Brain microvascular endothelial cell (primary cell): ENCODE results near the gene CNIH3.

ENCODE experiments used
- DNase-seq: peaks from one replicate; pipeline ENCODE4 v3.0.0-alpha.2; 2020
- H3K27ac ChIP-seq: fragments of 250-450 bp; sonication (Bioruptor Pico); 2 replicates; pipeline ENCODE4 v1.5.1; 2020; ENCODE audit warnings: mild to moderate bottlenecking, moderate library complexity
- H3K27me3 ChIP-seq: fragments of 250-450 bp; sonication (Bioruptor Pico); replicated peaks from 2 replicates; pipeline ENCODE4 v1.5.1; 2020; ENCODE audit warnings: mild to moderate bottlenecking
- H3K36me3 ChIP-seq: fragments of 250-450 bp; sonication (Bioruptor Pico); replicated peaks from 2 replicates; pipeline ENCODE4 v1.5.1; 2020; ENCODE audit warnings: mild to moderate bottlenecking
- H3K4me3 ChIP-seq: 2 replicates; pipeline ENCODE4 v1.5.1; 2011; ENCODE audit warnings: low read depth, mild to moderate bottlenecking, control low read depth, low read length, moderate library complexity
- in situ Hi-C: cut with HindIII; loops from 2 replicates; pipeline ENCODE4 v1.10.0; 2017; ENCODE audit warnings: low sequenced_read_pairs, low pct_ligation_motif_present
- TF ChIP-seq, protein P1 (sequence below): IDR thresholded peaks from 2 replicates; pipeline ENCODE4 v1.5.1; 2011; ENCODE audit warnings: low read depth, mild to moderate bottlenecking, moderate library complexity, low read length, control low read depth, inconsistent platforms; ENCODE audit errors: missing control alignments

CNIH3 gene

DNA sequence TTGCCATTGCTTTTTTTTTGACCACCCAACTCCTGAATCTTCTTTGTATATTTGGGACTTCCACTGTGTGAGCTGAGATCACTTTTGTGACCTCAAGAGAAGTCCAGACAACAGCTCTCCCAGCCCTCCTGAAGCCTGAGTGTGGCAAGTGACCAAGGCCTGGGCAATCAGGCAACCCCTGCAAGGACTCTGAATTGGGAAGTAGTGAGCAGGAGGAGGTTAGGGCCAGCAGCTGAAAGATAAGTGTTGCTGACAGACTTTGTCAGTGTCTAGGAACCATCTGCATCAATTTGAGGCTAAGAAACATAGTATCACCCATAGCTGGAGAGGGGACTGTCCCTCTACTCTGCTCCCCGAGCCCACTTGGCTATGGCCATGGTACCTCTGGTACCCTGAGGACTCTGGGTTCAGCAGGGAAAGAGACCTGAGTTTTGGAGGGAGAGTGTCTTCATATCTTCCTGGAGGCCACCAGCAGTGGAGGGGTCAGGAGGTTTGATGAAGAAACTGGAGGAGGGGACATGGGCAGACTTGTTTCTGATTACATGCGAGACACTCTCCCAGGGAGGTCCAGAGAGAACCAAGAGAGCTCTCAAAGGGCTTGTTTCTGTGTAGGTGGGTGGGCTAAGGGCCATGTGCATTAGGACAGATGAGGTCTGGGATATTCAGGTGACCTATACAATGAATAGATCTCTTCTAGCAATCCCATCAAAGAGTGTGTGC, 166.3 kb downstream of the CNIH3 start:
- in situ Hi-C loops = no loop called here
- no peaks in the 10 kb centered on the region for H3K36me3 ChIP-seq
- no peaks in the 10 kb centered on the region for H3K27me3 ChIP-seq
- no peak overlapping the region for H3K27ac ChIP-seq
- no peak overlapping the region for H3K4me3 ChIP-seq
- TF ChIP-seq, protein P1, sequence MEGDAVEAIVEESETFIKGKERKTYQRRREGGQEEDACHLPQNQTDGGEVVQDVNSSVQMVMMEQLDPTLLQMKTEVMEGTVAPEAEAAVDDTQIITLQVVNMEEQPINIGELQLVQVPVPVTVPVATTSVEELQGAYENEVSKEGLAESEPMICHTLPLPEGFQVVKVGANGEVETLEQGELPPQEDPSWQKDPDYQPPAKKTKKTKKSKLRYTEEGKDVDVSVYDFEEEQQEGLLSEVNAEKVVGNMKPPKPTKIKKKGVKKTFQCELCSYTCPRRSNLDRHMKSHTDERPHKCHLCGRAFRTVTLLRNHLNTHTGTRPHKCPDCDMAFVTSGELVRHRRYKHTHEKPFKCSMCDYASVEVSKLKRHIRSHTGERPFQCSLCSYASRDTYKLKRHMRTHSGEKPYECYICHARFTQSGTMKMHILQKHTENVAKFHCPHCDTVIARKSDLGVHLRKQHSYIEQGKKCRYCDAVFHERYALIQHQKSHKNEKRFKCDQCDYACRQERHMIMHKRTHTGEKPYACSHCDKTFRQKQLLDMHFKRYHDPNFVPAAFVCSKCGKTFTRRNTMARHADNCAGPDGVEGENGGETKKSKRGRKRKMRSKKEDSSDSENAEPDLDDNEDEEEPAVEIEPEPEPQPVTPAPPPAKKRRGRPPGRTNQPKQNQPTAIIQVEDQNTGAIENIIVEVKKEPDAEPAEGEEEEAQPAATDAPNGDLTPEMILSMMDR = no peak
- no peak for DNase-seq

DNA sequence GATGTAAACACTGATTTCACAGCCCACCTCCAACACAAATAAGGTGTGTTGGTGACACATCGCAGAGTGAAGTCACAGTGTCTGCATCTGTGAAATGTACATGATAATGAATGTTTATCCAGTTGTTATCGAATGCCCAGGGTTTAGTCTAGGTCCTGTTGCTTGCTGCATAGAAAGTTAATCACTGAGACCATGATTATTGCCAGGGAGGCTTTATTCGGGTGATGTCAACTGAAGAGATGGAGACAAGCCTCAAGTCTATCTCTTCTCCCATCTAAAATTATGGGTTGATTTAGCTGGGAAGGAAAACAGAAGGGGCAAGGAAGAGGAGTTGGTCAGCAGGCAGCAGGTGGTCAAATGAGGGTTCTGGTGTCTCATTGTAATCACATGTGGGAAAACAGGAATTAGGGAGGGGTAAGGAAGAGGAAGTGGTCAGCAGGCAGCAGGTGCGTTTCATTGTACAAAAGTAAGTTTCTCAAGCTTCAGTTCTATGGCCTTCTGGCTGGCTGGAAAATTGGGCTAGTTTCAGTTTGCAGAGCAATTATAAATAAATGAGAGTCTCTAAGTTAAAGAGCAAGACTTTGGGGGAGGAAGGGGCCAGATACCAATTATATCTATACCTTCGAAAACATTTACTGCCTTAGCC, 167.0 kb downstream of the CNIH3 start:
- TF ChIP-seq, protein P1 = no peak
- H3K27me3 ChIP-seq = no peaks in the 10 kb centered on the region
- DNase-seq = no peak
- H3K4me3 ChIP-seq = no peak overlapping the region
- no peaks in the 10 kb centered on the region for H3K36me3 ChIP-seq
- in situ Hi-C loops = no loop called here
- H3K27ac ChIP-seq = no peak overlapping the region

GRCh38 chr1:224784265-224785039, 168.3 kb downstream of the CNIH3 start:
- no peaks in the 10 kb centered on the region for H3K36me3 ChIP-seq
- H3K27me3 ChIP-seq = no peaks in the 10 kb centered on the region
- no peak overlapping the region for H3K4me3 ChIP-seq
- peak; percentile 22 for DNase-seq
- TF ChIP-seq, protein P1 = no peak
- in situ Hi-C loops = no loop called here
- H3K27ac ChIP-seq = no peak overlapping the region

GRCh38 chr1:224785040-224785328, 168.9 kb downstream of the CNIH3 start:
- DNase-seq = no peak
- H3K36me3 ChIP-seq = no peaks in the 10 kb centered on the region
- TF ChIP-seq, protein P1 = no peak
- H3K27me3 ChIP-seq = no peaks in the 10 kb centered on the region
- in situ Hi-C loops = no loop called here
- no peak overlapping the region for H3K4me3 ChIP-seq
- H3K27ac ChIP-seq = no peak overlapping the region

DNA sequence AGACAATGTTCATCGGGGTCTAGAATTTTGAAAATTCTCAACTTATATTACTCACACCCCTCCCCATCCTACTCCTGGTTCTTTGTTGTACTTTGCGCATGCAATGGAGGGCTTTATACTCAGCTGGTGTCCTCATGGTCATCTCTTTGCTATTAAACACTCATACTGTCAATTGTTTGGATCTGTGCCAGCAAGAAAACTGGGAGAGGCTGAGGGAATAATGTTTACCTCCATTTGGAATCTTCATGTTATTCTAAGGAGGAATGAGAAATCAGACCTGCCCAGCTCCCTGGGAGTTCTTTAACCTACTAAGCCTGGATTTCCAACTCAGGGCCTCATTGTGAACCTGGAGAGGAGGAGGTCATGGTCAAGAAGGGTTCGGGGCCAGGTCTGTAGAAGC, 169.5 kb downstream of the CNIH3 start:
- H3K27ac ChIP-seq = no peak overlapping the region
- in situ Hi-C loops = no loop called here
- DNase-seq = no peak
- TF ChIP-seq, protein P1 = no peak
- H3K4me3 ChIP-seq = no peak overlapping the region
- no peaks in the 10 kb centered on the region for H3K27me3 ChIP-seq
- no peaks in the 10 kb centered on the region for H3K36me3 ChIP-seq
